A549 (cell line): ENCODE results near the gene HESX1. TPM values are rescaled to one million over a fixed set of nuclear protein-coding genes. Genes with fewer than 3 reads are reported as not detected.

ENCODE experiments used
- ATAC-seq, 2 experiments: fragments of 200-7000 bp in 1 of 2; fragments of >200 bp in 1 of 2; cut with Nextera tagmentation in 1 of 2; cut with Tn5 transposase in 1 of 2; 3 replicates each; pipeline versions ENCODE4 v1.8.0 to v1.9.1; 2018 to 2020; ENCODE audit warnings: mild to moderate bottlenecking in 1 of 2, moderate library complexity in 1 of 2
- CTCF ChIA-PET: fragments of 300-600 bp; sonication (Branson Sonifier 250); formaldehyde crosslinking; extraction: SDS; loops from one replicate; lab custom pipeline; 2021; ENCODE audit warnings: antibody characterized with exemption, inconsistent platforms; lab: Yijun Ruan, JAX
- POLR2A ChIA-PET: fragments of 350-600 bp; formaldehyde crosslinking; extraction: SDS; loops from one replicate; lab custom pipeline; 2021; ENCODE audit warnings: antibody characterized with exemption, inconsistent platforms; lab: Yijun Ruan, JAX
- DNase-seq, 2 experiments: peaks; one replicate each; pipeline versions ENCODE4 v3.0.0 to v3.0.0-alpha.2; 2011 to 2016; ENCODE audit warnings: low read depth in 1 of 2, low spot score in 1 of 2
- FAIRE-seq: peaks from 2 replicates; lab custom pipeline; 2011; peaks lifted over from hg19 to GRCh38; lab: Jason Lieb, UNC
- H3K27ac ChIP-seq, 2 experiments: fragments of >200 bp; sonication (Bioruptor Twin); formaldehyde crosslinking; 3 replicates each; pipeline ENCODE4 v1.5.1; 2016 to 2017
- H3K4me1 ChIP-seq: fragments of >200 bp; sonication (Bioruptor Twin); formaldehyde crosslinking; 3 replicates; pipeline ENCODE4 v1.6.1; 2016
- H3K4me2 ChIP-seq: fragments of >200 bp; sonication (Bioruptor Twin); formaldehyde crosslinking; 3 replicates; pipeline ENCODE4 v1.6.1; 2016
- H3K4me3 ChIP-seq: fragments of >200 bp; sonication (Bioruptor Twin); formaldehyde crosslinking; 3 replicates; pipeline ENCODE4 v1.5.1; 2016
- H3K9me3 ChIP-seq: fragments of >200 bp; sonication (Bioruptor Twin); formaldehyde crosslinking; 3 replicates; pipeline ENCODE4 v1.6.1; 2016
- BHLHE40 ChIP-seq: IDR thresholded peaks from 2 replicates; pipeline ENCODE4 v1.6.1; 2012; ENCODE audit warnings: low read depth, low read length, inconsistent platforms
- CBX2 ChIP-seq: fragments of 200-600 bp; sonication (generic); IDR thresholded peaks from 2 replicates; pipeline ENCODE4 v1.6.1; 2016; ENCODE audit warnings: low read depth, mild to moderate bottlenecking, borderline replicate concordance
- CBX8 ChIP-seq: fragments of 200-600 bp; sonication (generic); IDR thresholded peaks from 2 replicates; pipeline ENCODE4 v1.6.1; 2016
- EHF ChIP-seq: fragments of 250-450 bp; sonication (Bioruptor Pico); IDR thresholded peaks from 2 replicates; pipeline ENCODE4 v1.5.0; 2020; ENCODE audit warnings: mild to moderate bottlenecking
- EHMT2 ChIP-seq: fragments of 200-600 bp; sonication (generic); IDR thresholded peaks from 2 replicates; pipeline ENCODE4 v1.6.1; 2016; ENCODE audit warnings: antibody characterized with exemption, low read depth, mild to moderate bottlenecking, moderate library complexity
- GATA3 ChIP-seq: IDR thresholded peaks from 2 replicates; pipeline ENCODE4 v1.6.1; 2012; ENCODE audit warnings: borderline replicate concordance
- HDAC2 ChIP-seq: fragments of 200-600 bp; sonication (generic); IDR thresholded peaks from 2 replicates; pipeline ENCODE4 v1.6.1; 2016
- HOXB5 ChIP-seq: fragments of 250-450 bp; sonication (Bioruptor Pico); IDR thresholded peaks from 2 replicates; pipeline ENCODE4 v1.5.0; 2020; ENCODE audit warnings: mild to moderate bottlenecking, moderate library complexity
- JUNB ChIP-seq: fragments of >200 bp; sonication (Bioruptor Twin); formaldehyde crosslinking; IDR thresholded peaks from 2 replicates; pipeline ENCODE4 v1.6.1; 2016
- KDM1A ChIP-seq: fragments of 200-600 bp; sonication (generic); IDR thresholded peaks from 2 replicates; pipeline ENCODE4 v1.6.1; 2016; ENCODE audit warnings: low read depth, mild to moderate bottlenecking
- MAFK ChIP-seq: fragments of 450-650 bp; IDR thresholded peaks from 2 replicates; pipeline ENCODE4 v1.6.1; 2014; ENCODE audit not compliant: partially characterized antibody
- MYC ChIP-seq: IDR thresholded peaks from 2 replicates; pipeline ENCODE4 v1.6.1; 2012; ENCODE audit warnings: mild to moderate bottlenecking, inconsistent platforms, low read length, improper control_type of control experiment, borderline replicate concordance
- PHF8 ChIP-seq: fragments of 200-600 bp; sonication (generic); IDR thresholded peaks from 2 replicates; pipeline ENCODE4 v1.6.1; 2016; ENCODE audit warnings: low read depth, mild to moderate bottlenecking, antibody characterized with exemption, moderate library complexity, borderline replicate concordance
- RAD21 ChIP-seq, 2 experiments: fragments of >200 bp in 1 of 2; sonication (Bioruptor Twin) in 1 of 2; formaldehyde crosslinking in 1 of 2; IDR thresholded peaks in 1 of 2; conservative IDR thresholded peaks in 1 of 2; 2 replicates in 1 of 2; 3 replicates in 1 of 2; pipeline ENCODE4 v1.6.1; 2012 to 2018; ENCODE audit warnings: inconsistent platforms in 1 of 2
- RFX5 ChIP-seq: fragments of 450-650 bp; IDR thresholded peaks from 2 replicates; pipeline ENCODE4 v1.7.1; 2014; ENCODE audit warnings: antibody characterized with exemption, mild to moderate bottlenecking, moderate library complexity
- SMC3 ChIP-seq: fragments of >200 bp; sonication (Bioruptor Twin); formaldehyde crosslinking; IDR thresholded peaks from 3 replicates; pipeline ENCODE4 v1.6.1; 2018; ENCODE audit warnings: inconsistent platforms
- SREBF2 ChIP-seq: fragments of 450-650 bp; IDR thresholded peaks from 2 replicates; pipeline ENCODE4 v1.6.1; 2014; ENCODE audit warnings: mild to moderate bottlenecking, moderate library complexity
- WGBS: methylation state at CpG from one replicate; pipeline ENCODE4 v1.1.6; 2017; ENCODE audit errors: missing lambda C conversion rate; 5-methylcytosine and 5-hydroxymethylcytosine counted together
- polyA plus RNA-seq, 4 experiments: library from polyadenylated mRNA; depleted of rRNA in 3 of 4; stranded (reverse); fragments of >200 nt; fragmentation: RNase III in 1 of 4; extraction: RNeasy Plus Mini Kit Qiagen cat#74134 plus additional on column Dnase treatment in 1 of 4; gene quantifications; 2 replicates in 3 of 4; 3 replicates in 1 of 4; pipeline ENCODE4 v1.2.3, GENCODE V29; 2011 to 2017
- TF ChIP-seq, protein P1 (sequence below): IDR thresholded peaks from 2 replicates; pipeline ENCODE4 v1.6.1; 2012
- TF ChIP-seq, protein P2 (sequence below): fragments of 150-350 bp; IDR thresholded peaks from 2 replicates; pipeline ENCODE4 v1.6.1; 2014; ENCODE audit warnings: low read depth, mild to moderate bottlenecking, low read length
- TF ChIP-seq, protein P3 (sequence below): fragments of >200 bp; sonication (Bioruptor Twin); formaldehyde crosslinking; IDR thresholded peaks from 3 replicates; pipeline ENCODE4 v1.5.1; 2016
- TF ChIP-seq, protein P4 (sequence below): fragments of >200 bp; sonication (Bioruptor Twin); formaldehyde crosslinking; IDR thresholded peaks from 3 replicates; pipeline ENCODE4 v1.6.1; 2016
- TF ChIP-seq, protein P5 (sequence below): IDR thresholded peaks from 2 replicates; pipeline ENCODE4 v1.6.1; 2012
- TF ChIP-seq, protein P6 (sequence below): fragments of 250-450 bp; sonication (Bioruptor Pico); IDR thresholded peaks from 2 replicates; pipeline ENCODE4 v1.5.0; 2020; ENCODE audit warnings: low read depth, mild to moderate bottlenecking, moderate library complexity

Gene HESX1
- polyA plus RNA-seq, 2 of the 4 experiments (the other 2 are of a cell fraction), result 0.35 to 0.87 TPM

DNA sequence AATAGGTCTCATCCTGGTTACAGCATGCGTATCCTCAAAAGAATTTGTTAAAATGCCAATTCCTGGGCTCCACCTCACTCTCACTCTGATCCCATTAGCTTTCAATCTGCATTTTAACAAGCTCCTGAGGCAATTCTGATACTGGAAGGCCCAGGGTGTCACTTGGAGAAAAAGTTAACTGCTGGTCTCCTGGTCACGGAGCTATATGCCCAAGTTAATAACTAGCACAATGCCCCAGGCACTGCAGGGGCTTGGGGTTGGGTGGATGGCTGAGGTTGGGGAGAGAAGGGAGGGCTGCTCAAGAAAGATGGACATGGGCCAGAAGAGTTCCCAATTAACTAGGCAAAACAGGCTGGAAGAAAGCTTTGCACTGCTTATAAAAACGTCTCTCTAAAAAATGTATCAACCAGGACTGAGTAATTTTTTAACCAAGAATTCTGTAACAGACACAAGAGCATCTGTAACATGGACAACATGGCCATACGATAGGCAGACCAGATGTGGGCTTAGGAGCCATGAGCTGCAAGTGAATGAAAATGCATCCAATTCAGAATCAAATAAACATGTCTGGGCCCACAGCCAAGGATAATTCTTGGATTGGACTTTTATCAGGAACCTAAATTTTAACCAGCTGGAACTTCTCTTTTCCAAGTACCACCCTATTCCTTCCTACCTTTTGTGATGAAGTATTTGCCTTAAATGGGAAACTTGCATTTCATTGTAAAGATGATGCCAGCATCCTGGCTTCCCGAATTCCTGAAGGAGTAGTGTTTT is 38.8 kb downstream of the HESX1 start:
- POLR2A ChIA-PET, result no interaction called here
- WGBS, result 69% methylated on average over 5 of the region's 5 CpGs
- DNase-seq (no peak), FAIRE-seq (no peak), ATAC-seq (no peak)
- Histone ChIP-seq H3K4me1 (no peaks in the 10 kb centered on the region), H3K9me3 (no peaks in the 10 kb centered on the region), H3K4me3 (no peak overlapping the region), H3K27ac (no peak overlapping the region), H3K4me2 (no peak overlapping the region)
- CTCF ChIA-PET, result interaction anchor here (0.8 to 1.6 kb wide), 3 partner anchors 61 to 166 kb away, joined by 3 to 4 read pairs (median 4); partner anchors contain the start of gene APPL1
- no peak for TF ChIP-seq MYC
- no peak for TF ChIP-seq EHMT2
- no peak for TF ChIP-seq GATA3
- TF ChIP-seq SREBF2, result no peak
- no peak for TF ChIP-seq HOXB5

DNA sequence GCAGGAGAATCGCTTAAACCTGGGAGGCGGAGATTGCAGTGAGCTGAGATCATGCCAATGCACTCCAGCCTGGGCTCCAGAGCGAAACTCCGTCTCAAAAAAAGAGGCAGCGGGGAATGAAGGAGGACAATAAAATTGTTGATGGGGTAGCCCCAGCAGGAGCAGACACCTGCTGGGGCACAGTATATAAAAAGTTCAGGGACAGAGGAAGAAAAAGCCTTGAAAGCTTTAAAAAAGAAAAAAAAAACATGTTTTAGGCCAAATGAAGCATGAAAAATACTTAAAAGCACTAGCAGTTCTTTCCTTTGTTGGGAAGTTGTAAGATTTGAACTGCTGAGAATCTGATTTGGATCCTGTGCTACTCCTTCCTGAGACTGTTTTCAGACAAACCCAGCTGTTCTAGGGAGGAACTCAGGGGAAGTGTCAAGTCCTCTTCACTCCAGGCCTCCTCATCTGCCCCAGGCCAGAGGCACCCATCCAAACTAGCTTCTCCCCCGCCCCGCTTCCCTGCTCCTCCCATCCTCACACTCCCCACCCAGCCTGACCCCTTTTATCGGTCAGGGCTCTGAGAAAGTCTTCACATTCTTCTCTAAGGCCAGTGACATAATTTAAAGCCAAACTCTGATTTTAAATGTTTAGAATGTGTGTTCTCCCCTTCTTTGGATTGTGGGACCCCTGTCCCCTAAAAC is 39.6 kb downstream of the HESX1 start:
- WGBS, result 98% methylated on average over 8 of the region's 8 CpGs
- ChIA-PET POLR2A (no interaction called here), CTCF (interaction anchor here (0.8 to 2.9 kb wide), 4 partner anchors 10 to 165 kb away, joined by 3 to 13 read pairs (median 4); partner anchors contain the start of gene APPL1)
- Histone ChIP-seq H3K4me2 (no peak overlapping the region), H3K4me3 (no peak overlapping the region), H3K9me3 (no peaks in the 10 kb centered on the region), H3K4me1 (no peaks in the 10 kb centered on the region), H3K27ac (no peak overlapping the region)
- TF ChIP-seq RFX5, result no peak
- TF ChIP-seq PHF8, result no peak
- TF ChIP-seq, protein P1, sequence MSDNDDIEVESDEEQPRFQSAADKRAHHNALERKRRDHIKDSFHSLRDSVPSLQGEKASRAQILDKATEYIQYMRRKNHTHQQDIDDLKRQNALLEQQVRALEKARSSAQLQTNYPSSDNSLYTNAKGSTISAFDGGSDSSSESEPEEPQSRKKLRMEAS, result no peak
- TF ChIP-seq BHLHE40, result no peak
- no peak for TF ChIP-seq CBX8
- no peak for TF ChIP-seq EHF (CRISPR knock-in tag)
- TF ChIP-seq, protein P2, sequence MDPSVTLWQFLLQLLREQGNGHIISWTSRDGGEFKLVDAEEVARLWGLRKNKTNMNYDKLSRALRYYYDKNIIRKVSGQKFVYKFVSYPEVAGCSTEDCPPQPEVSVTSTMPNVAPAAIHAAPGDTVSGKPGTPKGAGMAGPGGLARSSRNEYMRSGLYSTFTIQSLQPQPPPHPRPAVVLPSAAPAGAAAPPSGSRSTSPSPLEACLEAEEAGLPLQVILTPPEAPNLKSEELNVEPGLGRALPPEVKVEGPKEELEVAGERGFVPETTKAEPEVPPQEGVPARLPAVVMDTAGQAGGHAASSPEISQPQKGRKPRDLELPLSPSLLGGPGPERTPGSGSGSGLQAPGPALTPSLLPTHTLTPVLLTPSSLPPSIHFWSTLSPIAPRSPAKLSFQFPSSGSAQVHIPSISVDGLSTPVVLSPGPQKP, result no peak
- TF ChIP-seq MAFK, result no peak
- TF ChIP-seq KDM1A, result no peak
- FAIRE-seq (no peak), DNase-seq (no peak), ATAC-seq (no peak)

DNA sequence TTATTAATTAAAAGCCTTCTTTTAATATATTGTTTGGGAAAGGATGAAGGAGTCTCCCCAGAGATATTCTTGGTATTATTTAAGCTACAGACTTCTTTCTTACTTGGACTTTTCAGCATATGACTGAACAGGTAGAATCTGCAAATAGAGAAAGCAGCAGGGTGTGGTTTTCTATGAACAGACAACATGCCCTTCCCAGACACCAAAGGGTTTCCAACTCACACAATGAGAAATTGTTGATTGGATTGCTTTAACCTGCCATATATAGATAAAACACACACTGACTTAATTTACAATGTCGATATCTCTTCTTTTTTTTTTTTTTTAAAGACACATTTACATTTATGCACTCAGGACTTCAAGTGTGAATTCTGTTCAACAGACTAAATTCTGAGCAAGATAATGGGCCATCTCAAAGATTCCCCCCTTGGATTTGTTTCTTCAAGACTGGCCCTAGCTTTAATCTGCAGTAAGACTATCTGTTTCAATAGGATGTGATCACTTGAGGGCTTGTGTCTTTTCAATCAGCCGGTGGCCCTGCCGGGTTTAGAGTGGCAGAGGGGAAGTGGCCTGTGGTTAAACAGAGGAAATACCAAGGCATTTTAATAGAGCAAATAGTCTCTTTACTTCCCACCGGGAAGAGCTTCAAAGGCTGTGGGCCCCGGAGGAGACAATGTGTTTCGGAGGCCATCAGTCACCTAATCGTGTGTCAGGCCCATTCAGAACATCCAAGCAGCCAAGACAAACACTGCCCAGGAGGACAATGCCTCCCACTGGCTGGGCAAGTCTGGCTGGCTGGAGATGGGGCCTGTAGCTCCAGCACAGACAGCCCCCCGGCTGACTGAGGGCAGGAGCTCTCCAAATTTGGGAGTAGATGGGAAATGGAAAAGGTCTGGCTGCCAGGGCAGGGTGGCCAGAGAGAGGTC is 40.7 kb downstream of the HESX1 start:
- ATAC-seq (no peak), FAIRE-seq (no peak), DNase-seq (no peak)
- ChIA-PET POLR2A (no interaction called here), CTCF (interaction anchor here (1.6 to 2.9 kb wide), 2 partner anchors 11 to 164 kb away, joined by 4 to 13 read pairs; no protein-coding TSS in a partner anchor)
- H3K4me1 ChIP-seq, result no peaks in the 10 kb centered on the region
- H3K27ac ChIP-seq, result no peak overlapping the region
- no peak overlapping the region for H3K4me3 ChIP-seq
- no peak overlapping the region for H3K4me2 ChIP-seq
- WGBS, result 65% methylated on average over 6 of the region's 8 CpGs
- H3K9me3 ChIP-seq, result no peaks in the 10 kb centered on the region
- TF ChIP-seq EHF (CRISPR knock-in tag) (no peak), CBX2 (no peak), SMC3 (no peak), HDAC2 (no peak), JUNB (no peak), RAD21 (conservative IDR thresholded peaks at IDR 0.05 in 1 of 2, IDR thresholded peaks at IDR 0.05 in 1 of 2) (no peak)
- TF ChIP-seq, protein P2, result no peak
- TF ChIP-seq, protein P3, sequence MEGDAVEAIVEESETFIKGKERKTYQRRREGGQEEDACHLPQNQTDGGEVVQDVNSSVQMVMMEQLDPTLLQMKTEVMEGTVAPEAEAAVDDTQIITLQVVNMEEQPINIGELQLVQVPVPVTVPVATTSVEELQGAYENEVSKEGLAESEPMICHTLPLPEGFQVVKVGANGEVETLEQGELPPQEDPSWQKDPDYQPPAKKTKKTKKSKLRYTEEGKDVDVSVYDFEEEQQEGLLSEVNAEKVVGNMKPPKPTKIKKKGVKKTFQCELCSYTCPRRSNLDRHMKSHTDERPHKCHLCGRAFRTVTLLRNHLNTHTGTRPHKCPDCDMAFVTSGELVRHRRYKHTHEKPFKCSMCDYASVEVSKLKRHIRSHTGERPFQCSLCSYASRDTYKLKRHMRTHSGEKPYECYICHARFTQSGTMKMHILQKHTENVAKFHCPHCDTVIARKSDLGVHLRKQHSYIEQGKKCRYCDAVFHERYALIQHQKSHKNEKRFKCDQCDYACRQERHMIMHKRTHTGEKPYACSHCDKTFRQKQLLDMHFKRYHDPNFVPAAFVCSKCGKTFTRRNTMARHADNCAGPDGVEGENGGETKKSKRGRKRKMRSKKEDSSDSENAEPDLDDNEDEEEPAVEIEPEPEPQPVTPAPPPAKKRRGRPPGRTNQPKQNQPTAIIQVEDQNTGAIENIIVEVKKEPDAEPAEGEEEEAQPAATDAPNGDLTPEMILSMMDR, result no peak
- TF ChIP-seq, protein P4, sequence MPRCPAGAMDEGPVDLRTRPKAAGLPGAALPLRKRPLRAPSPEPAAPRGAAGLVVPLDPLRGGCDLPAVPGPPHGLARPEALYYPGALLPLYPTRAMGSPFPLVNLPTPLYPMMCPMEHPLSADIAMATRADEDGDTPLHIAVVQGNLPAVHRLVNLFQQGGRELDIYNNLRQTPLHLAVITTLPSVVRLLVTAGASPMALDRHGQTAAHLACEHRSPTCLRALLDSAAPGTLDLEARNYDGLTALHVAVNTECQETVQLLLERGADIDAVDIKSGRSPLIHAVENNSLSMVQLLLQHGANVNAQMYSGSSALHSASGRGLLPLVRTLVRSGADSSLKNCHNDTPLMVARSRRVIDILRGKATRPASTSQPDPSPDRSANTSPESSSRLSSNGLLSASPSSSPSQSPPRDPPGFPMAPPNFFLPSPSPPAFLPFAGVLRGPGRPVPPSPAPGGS, result no peak
- TF ChIP-seq, protein P5, sequence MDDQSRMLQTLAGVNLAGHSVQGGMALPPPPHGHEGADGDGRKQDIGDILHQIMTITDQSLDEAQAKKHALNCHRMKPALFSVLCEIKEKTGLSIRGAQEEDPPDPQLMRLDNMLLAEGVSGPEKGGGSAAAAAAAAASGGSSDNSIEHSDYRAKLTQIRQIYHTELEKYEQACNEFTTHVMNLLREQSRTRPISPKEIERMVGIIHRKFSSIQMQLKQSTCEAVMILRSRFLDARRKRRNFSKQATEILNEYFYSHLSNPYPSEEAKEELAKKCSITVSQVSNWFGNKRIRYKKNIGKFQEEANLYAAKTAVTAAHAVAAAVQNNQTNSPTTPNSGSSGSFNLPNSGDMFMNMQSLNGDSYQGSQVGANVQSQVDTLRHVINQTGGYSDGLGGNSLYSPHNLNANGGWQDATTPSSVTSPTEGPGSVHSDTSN, result no peak
- TF ChIP-seq, protein P6, sequence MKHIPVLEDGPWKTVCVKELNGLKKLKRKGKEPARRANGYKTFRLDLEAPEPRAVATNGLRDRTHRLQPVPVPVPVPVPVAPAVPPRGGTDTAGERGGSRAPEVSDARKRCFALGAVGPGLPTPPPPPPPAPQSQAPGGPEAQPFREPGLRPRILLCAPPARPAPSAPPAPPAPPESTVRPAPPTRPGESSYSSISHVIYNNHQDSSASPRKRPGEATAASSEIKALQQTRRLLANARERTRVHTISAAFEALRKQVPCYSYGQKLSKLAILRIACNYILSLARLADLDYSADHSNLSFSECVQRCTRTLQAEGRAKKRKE, result no peak
